ENCODE results near the gene GNG10. TPM values are rescaled to one million over a fixed set of nuclear protein-coding genes. Genes with fewer than 3 reads are reported as not detected.
"Not testable (repeated sequence)": the region's sequence is repeated elsewhere in the genome, so short reads cannot be mapped to it uniquely, and the experiment has no call there.

Gene GNG10
- polyA plus RNA-seq, 1 experiment: 48.4 TPM

DNA sequence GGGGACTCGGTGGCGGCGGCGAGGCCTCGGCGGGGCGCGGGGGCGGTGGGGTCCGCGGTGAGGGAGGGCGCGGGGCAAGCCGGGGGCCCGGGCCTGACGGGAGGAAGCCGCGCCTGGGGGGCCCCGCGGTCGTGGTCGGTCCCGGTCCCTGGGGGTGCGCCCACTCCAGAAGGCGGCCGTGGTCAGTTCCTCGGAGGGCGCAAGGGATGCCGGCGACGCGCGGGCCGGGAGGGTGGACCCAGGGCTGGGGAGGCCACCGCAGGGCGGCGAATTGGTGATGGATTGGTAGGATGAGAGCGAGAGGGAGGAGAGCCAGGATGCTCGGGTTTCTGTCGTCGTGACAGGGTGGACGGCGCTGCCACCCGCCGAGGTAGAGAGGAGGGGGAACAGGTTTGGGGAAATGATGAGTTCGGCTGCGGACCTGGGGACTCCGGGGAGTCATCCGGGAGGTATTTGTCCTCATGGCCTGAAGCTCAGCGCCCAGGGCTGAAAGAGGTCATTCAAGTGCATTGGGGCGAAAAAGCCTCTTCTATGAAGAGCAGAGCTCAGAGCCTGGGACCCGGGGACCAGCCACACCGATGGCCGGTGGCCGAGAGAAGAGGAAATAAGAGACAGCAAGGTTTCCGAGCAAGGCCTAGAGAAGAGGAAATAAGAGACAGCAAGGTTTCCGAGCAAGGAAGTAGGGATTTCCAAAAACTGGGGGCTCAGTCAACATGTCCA, 557 bp downstream of the GNG10 start:
- Histone ChIP-seq H3K4me3 (ENCODE audit: low read depth, low read length) (peak overlapping the region; percentile 71), H3K36me3 (ENCODE audit: control insufficient read depth, insufficient read depth, low read length) (peaks cover 1% of the 10 kb centered on the region; the same call in 1 of the 2 replicates), H3K27me3 (ENCODE audit: control insufficient read depth, insufficient read depth, low read length) (no peaks in the 10 kb centered on the region)
- TF ChIP-seq, protein P1, sequence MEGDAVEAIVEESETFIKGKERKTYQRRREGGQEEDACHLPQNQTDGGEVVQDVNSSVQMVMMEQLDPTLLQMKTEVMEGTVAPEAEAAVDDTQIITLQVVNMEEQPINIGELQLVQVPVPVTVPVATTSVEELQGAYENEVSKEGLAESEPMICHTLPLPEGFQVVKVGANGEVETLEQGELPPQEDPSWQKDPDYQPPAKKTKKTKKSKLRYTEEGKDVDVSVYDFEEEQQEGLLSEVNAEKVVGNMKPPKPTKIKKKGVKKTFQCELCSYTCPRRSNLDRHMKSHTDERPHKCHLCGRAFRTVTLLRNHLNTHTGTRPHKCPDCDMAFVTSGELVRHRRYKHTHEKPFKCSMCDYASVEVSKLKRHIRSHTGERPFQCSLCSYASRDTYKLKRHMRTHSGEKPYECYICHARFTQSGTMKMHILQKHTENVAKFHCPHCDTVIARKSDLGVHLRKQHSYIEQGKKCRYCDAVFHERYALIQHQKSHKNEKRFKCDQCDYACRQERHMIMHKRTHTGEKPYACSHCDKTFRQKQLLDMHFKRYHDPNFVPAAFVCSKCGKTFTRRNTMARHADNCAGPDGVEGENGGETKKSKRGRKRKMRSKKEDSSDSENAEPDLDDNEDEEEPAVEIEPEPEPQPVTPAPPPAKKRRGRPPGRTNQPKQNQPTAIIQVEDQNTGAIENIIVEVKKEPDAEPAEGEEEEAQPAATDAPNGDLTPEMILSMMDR (IDR thresholded peaks at IDR 0.05; ENCODE audit: insufficient read depth, low read depth, low read length): 0 out of 2 replicates have a peak, but pooled peaks have one; percentile 2
- POLR2A ChIA-PET: interaction anchor here (0.6 kb wide), 1 partner anchor 98 kb away, joined by 8 read pairs; no protein-coding TSS in a partner anchor
- CTCF ChIA-PET: interaction anchor here (1.2 kb wide), 1 partner anchor 30 kb away, joined by 3 read pairs; no protein-coding TSS in a partner anchor
- DNase-seq (ENCODE audit: low read depth): no peak

DNA sequence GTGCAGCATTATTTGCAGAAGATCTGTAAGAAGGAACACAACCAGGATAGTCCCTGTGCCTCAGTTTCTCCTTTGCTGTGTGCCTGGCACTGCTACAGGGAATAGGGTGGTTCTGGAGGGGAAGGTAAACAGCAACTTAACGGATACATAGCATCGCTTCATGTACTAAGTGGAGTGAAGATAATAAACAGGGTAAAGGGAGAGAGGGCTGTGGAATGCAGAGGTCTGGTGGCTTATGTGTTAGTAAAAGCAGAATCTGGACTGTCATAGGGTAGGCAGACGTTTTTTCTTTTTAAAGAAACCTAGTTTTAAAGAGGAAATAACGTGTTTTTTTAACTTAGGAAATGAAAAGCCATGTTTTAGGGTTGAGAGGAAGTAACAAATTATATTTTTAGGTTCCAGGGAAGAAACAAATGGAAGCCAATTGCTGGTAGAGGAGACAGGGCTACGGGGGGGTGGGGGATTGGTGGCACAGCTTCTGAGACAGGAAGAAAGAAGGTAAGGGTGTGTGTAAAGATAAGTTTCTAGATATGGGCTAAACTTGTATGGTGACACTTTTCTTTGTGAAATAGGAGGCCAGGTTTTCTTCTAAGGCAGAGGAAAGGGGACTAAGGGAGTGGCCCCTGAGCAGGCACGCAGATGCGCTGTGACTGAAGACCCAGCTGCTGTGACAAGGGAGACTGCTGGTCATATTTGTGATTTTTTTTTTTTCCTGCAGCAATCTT, 1.3 kb downstream of the GNG10 start:
- ChIA-PET CTCF (interaction anchor here (1.2 kb wide), 1 partner anchor 47 kb away, joined by 3 read pairs; no protein-coding TSS in a partner anchor), POLR2A (no interaction called here)

DNA sequence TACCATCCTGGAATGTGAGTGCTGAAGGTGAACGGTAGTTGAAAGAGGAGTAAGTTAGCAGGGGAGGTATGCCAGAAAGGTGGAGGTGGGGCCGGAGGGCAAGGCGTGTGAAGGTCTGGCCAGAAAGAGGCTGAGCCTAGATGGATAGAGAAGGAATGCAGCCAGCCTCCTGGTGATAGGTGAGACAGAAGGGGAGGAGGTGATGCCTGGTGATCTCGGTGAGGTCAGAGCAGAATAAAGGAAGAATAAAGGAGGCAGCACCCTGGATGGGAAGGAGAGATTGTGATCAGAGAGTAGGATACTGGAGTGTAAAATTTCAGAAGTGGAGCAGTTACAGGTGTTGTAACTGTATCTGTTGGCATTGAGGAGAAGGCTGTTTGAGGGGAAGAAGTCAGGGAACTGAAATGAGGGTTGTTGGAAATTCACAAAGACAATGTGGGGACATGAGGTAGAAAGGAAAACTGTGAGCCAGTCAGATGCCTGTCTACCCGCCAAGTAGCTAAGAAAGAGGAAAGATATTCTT, 2.0 kb downstream of the GNG10 start:
- Histone ChIP-seq H3K4me3 (ENCODE audit: low read depth, low read length) (no peak overlapping the region), H3K27me3 (ENCODE audit: control insufficient read depth, insufficient read depth, low read length) (no peaks in the 10 kb centered on the region), H3K36me3 (ENCODE audit: control insufficient read depth, insufficient read depth, low read length) (peaks cover 1% of the 10 kb centered on the region; the same call in 1 of the 2 replicates)
- POLR2A ChIA-PET: no interaction called here
- TF ChIP-seq, protein P1 (IDR thresholded peaks at IDR 0.05; ENCODE audit: insufficient read depth, low read depth, low read length): no peak
- DNase-seq (ENCODE audit: low read depth): no peak
- CTCF ChIA-PET: interaction anchor here (1.2 kb wide), 1 partner anchor 48 kb away, joined by 3 read pairs; no protein-coding TSS in a partner anchor

More for the DNA sequence above, 1.3 kb downstream of the GNG10 start:
- H3K4me3 ChIP-seq (ENCODE audit: low read depth, low read length): peak overlapping the region; percentile 71
- no peaks in the 10 kb centered on the region for H3K27me3 ChIP-seq (ENCODE audit: control insufficient read depth, insufficient read depth, low read length)
- no peak for DNase-seq (ENCODE audit: low read depth)
- TF ChIP-seq, protein P1 (IDR thresholded peaks at IDR 0.05; ENCODE audit: insufficient read depth, low read depth, low read length): no peak
- peaks cover 1% of the 10 kb centered on the region; the same call in 1 of the 2 replicates for H3K36me3 ChIP-seq (ENCODE audit: control insufficient read depth, insufficient read depth, low read length)

DNA sequence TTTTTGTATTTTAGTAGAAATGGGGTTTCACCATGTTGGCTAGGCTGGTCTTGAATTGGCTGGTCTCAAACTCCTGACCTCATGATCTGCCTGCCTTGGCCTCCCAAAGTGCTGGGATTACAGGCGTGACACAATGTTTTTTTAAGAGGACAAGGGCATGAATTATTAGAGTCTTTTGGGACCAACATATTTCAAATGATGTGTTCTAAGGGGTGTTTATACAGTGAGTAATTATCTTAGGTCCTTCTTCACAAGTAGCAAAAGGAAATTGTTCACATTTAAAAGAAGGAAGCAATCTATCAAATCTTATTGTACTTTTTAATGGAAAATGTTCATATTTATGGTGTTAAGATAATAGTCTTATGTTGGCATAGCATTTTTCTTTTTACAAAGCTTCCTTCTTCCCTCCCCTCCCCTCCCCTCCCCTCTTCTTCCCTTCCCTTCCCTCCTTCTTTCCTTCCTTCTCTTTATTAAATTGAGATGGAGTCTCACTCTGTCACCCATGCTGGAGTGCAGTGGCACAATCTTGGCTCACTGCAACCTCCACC, 6.7 kb downstream of the GNG10 start:
- TF ChIP-seq, protein P1 (IDR thresholded peaks at IDR 0.05; ENCODE audit: insufficient read depth, low read depth, low read length): no peak
- CTCF ChIA-PET: no interaction called here
- POLR2A ChIA-PET: no interaction called here
- H3K36me3 ChIP-seq (ENCODE audit: control insufficient read depth, insufficient read depth, low read length): peaks cover 3% of the 10 kb centered on the region; the same call in 1 of the 2 replicates
- no peak overlapping the region for H3K4me3 ChIP-seq (ENCODE audit: low read depth, low read length)
- no peaks in the 10 kb centered on the region for H3K27me3 ChIP-seq (ENCODE audit: control insufficient read depth, insufficient read depth, low read length)
- DNase-seq (ENCODE audit: low read depth): no peak

DNA sequence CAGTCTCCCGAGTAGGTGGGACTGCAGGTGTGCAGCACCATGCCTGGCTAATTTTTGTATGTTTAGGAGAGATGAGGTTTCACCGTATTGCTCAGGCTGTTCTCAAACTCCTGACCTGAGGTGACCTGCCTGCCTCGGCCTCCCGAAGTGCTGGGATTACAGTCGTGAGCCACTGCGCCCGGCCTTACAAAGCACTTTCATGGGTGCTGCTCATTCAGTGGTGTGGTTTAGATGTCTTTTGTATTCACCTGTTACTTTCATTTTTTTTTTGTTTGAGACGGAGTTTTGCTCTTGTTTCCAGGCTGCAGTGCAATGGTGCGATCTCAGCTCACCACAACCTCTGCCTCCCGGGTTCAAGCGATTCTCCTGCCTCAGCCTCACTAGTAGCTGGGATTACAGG, 7.2 kb downstream of the GNG10 start:
- H3K36me3 ChIP-seq (ENCODE audit: control insufficient read depth, insufficient read depth, low read length); H3K27me3 ChIP-seq (ENCODE audit: control insufficient read depth, insufficient read depth, low read length); DNase-seq (ENCODE audit: low read depth); POLR2A ChIA-PET; H3K4me3 ChIP-seq (ENCODE audit: low read depth, low read length); CTCF ChIA-PET: not testable (repeated sequence)

All from BJ (cell line).